ENCODE results near the gene CNTN5.

DNA sequence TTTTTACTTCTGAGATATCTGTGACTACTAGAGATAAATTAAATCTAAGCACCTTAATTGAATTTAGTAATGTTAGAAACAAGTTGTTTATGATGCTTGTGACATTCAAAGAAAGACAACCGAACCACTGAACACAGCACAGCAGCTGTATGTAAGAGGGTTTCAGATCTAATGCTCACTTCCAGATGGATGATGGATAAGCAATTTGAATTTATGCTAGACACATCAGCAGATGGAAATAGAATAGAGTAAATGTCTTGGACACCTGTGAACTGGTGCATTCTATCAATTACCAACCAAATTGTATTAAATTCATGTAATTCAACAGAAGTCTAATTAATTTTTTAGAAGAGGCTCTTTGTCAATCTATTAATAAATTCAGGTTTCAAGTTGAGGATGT is 306.3 kb downstream of the CNTN5 start:
- TF ChIP-seq CTCF (IDR thresholded peaks at IDR 0.05) = no peak
- TF ChIP-seq POLR2A (IDR thresholded peaks at IDR 0.05) = no peak

All from esophagus squamous epithelium (tissue), 4 donors.